ENCODE data around the gene CDYL. TPM values are rescaled to one million over a fixed set of nuclear protein-coding genes. Genes with fewer than 3 reads are reported as not detected.

Gene CDYL
- total and polyA plus RNA-seq, 11 donors = 4.3 to 45.2 (median 30.6) TPM

GRCh38 chr6:4941782-4942672 lies 165.8 kb downstream of the CDYL start:
- peaks cover 0 to 45% (median 24%) of the 10 kb centered on the region in 9 donors for H3K36me3 ChIP-seq
- TF ChIP-seq POLR2A (IDR thresholded peaks at IDR 0.05) = no peak
- TF ChIP-seq CTCF (IDR thresholded peaks at IDR 0.05) = no peak
- no peak overlapping the region for H3K4me3 ChIP-seq
- 45 to 50% (median 48%) methylated on average over 6 of the region's 6 CpGs for WGBS, 4 donors
- ATAC-seq = peak; percentile 75 to 92 (median 80)
- peak in 1 of 5 donors; percentile 61 for DNase-seq
- intact Hi-C loops (cut with DNase I) = no loop called here
- H3K27ac ChIP-seq = peak overlapping the region in 3 of 12 donors; percentile 10 to 60 (median 17)
- H3K27me3 ChIP-seq = no peaks in the 10 kb centered on the region
- no peaks in the 10 kb centered on the region for H3K9me3 ChIP-seq
- peaks cover 0 to 31% (median 13%) of the 10 kb centered on the region in 12 donors for H3K4me1 ChIP-seq

GRCh38 chr6:4942673-4943009 lies 166.4 kb downstream of the CDYL start:
- H3K27me3 ChIP-seq = no peaks in the 10 kb centered on the region
- no peak overlapping the region for H3K4me3 ChIP-seq
- H3K36me3 ChIP-seq = peaks cover 0 to 42% (median 24%) of the 10 kb centered on the region in 9 donors
- H3K9me3 ChIP-seq = no peaks in the 10 kb centered on the region
- peak overlapping the region in 3 of 12 donors; percentile 10 to 60 (median 17) for H3K27ac ChIP-seq
- 65 to 76% (median 67%) methylated on average over 4 of the region's 4 CpGs for WGBS, 4 donors
- H3K4me1 ChIP-seq = peaks cover 0 to 31% (median 13%) of the 10 kb centered on the region in 12 donors
- TF ChIP-seq POLR2A (IDR thresholded peaks at IDR 0.05) = no peak
- no peak for TF ChIP-seq CTCF (IDR thresholded peaks at IDR 0.05)
- intact Hi-C loops (cut with DNase I) = no loop called here
- DNase-seq = no peak
- ATAC-seq = peak in 3 of 4 donors; percentile 36 to 62 (median 52)

GRCh38 chr6:4943716-4944115 lies 167.5 kb downstream of the CDYL start:
- no peak for TF ChIP-seq CTCF (IDR thresholded peaks at IDR 0.05)
- no peak for TF ChIP-seq POLR2A (IDR thresholded peaks at IDR 0.05)
- intact Hi-C loops (cut with DNase I) = no loop called here
- no peaks in the 10 kb centered on the region for H3K27me3 ChIP-seq
- no peak overlapping the region for H3K27ac ChIP-seq
- ATAC-seq (no peak), DNase-seq (no peak)
- peaks cover 0 to 36% (median 22%) of the 10 kb centered on the region in 9 donors for H3K36me3 ChIP-seq
- no peak overlapping the region for H3K4me3 ChIP-seq
- no peaks in the 10 kb centered on the region for H3K9me3 ChIP-seq
- H3K4me1 ChIP-seq = peaks cover 0 to 31% (median 13%) of the 10 kb centered on the region in 12 donors
- 51 to 66% (median 54%) methylated on average over 2 of the region's 2 CpGs for WGBS, 4 donors

- TF ChIP-seq POLR2A (IDR thresholded peaks at IDR 0.05) = no peak
- no peak for TF ChIP-seq CTCF (IDR thresholded peaks at IDR 0.05)
- Histone ChIP-seq H3K4me3 (no peak overlapping the region), H3K27me3 (no peaks in the 10 kb centered on the region), H3K9me3 (no peaks in the 10 kb centered on the region), H3K4me1 (peaks cover 0 to 31% (median 13%) of the 10 kb centered on the region in 12 donors), H3K27ac (no peak overlapping the region), H3K36me3 (peaks cover 0 to 40% (median 27%) of the 10 kb centered on the region in 9 donors)
- intact Hi-C loops (cut with DNase I) = no loop called here
- ATAC-seq = no peak
- no peak for DNase-seq
- WGBS, 4 donors = 91 to 98% (median 97%) methylated on average over 6 to 8 of the region's 8 CpGs
Measured at GRCh38 chr6:4944325-4944724, 168.1 kb downstream of the CDYL start.

Data from heart left ventricle (tissue), 16 donors.